ENCODE data around the gene TANGO6.
"Not testable (repeated sequence)": the region's sequence is repeated elsewhere in the genome, so short reads cannot be mapped to it uniquely, and the experiment has no call there.

The TANGO6 gene

GRCh38 chr16:68969338-68969737 is 126.0 kb downstream of the TANGO6 start:
- no peak for DNase-seq (ENCODE audit: low read depth in 2 of 2)

- no peak for DNase-seq (ENCODE audit: low read depth in 2 of 2)
Measured at GRCh38 chr16:68972013-68972412, 128.7 kb downstream of the TANGO6 start.

GRCh38 chr16:68972720-68973119 is 129.4 kb downstream of the TANGO6 start:
- no peak for DNase-seq (ENCODE audit: low read depth in 2 of 2)

GRCh38 chr16:68973611-68974120 is 130.3 kb downstream of the TANGO6 start:
- DNase-seq (ENCODE audit: low read depth in 2 of 2), result no peak

GRCh38 chr16:68978303-68978954 is 135.1 kb downstream of the TANGO6 start:
- no peak for DNase-seq (ENCODE audit: low read depth in 2 of 2)

- no peak for DNase-seq (ENCODE audit: low read depth in 2 of 2)
Measured at GRCh38 chr16:68980695-68981315, 137.5 kb downstream of the TANGO6 start.

GRCh38 chr16:68981971-68982370 is 138.6 kb downstream of the TANGO6 start:
- DNase-seq (ENCODE audit: low read depth in 2 of 2), result no peak

- DNase-seq (ENCODE audit: low read depth in 2 of 2), result no peak
Measured at GRCh38 chr16:68984467-68984866, 141.1 kb downstream of the TANGO6 start.

GRCh38 chr16:68985268-68985667 is 141.9 kb downstream of the TANGO6 start:
- no peak for DNase-seq (ENCODE audit: low read depth in 2 of 2)

- DNase-seq (ENCODE audit: low read depth in 2 of 2), result no peak
Measured at GRCh38 chr16:68985855-68986254, 142.5 kb downstream of the TANGO6 start.

GRCh38 chr16:68987734-68988457 is 144.6 kb downstream of the TANGO6 start:
- DNase-seq (ENCODE audit: low read depth in 2 of 2), result no peak

- not testable (repeated sequence) for DNase-seq (ENCODE audit: low read depth in 2 of 2)
Measured at GRCh38 chr16:68990172-68990845, 147.0 kb downstream of the TANGO6 start.

- no peak for DNase-seq (ENCODE audit: low read depth in 2 of 2)
Measured at GRCh38 chr16:68991075-68991474, 147.7 kb downstream of the TANGO6 start.

- no peak for DNase-seq (ENCODE audit: low read depth in 2 of 2)
Measured at GRCh38 chr16:68992521-68992920, 149.2 kb downstream of the TANGO6 start.

- DNase-seq (ENCODE audit: low read depth in 2 of 2), result no peak
Measured at GRCh38 chr16:68993456-68993855, 150.1 kb downstream of the TANGO6 start.

- no peak for DNase-seq (ENCODE audit: low read depth in 2 of 2)
Measured at GRCh38 chr16:68993885-68994284, 150.6 kb downstream of the TANGO6 start.

- no peak for DNase-seq (ENCODE audit: low read depth in 2 of 2)
Measured at GRCh38 chr16:68994324-68994723, 151.0 kb downstream of the TANGO6 start.

GRCh38 chr16:68995011-68995504 is 151.7 kb downstream of the TANGO6 start:
- no peak for DNase-seq (ENCODE audit: low read depth in 2 of 2)

GRCh38 chr16:68997564-68997963 is 154.2 kb downstream of the TANGO6 start:
- DNase-seq (ENCODE audit: low read depth in 2 of 2), result no peak

- DNase-seq (ENCODE audit: low read depth in 2 of 2), result no peak
Measured at GRCh38 chr16:68999114-68999513, 155.8 kb downstream of the TANGO6 start.

- no peak for DNase-seq (ENCODE audit: low read depth in 2 of 2)
Measured at GRCh38 chr16:69003500-69003899, 160.2 kb downstream of the TANGO6 start.

Data from stimulated activated CD8-positive, alpha-beta memory T cell treated with anti-CD3 and anti-CD28 coated beads, Interleukin-2, amount 100 ng/mL, for 48 hours (primary cell).